CD4-positive, alpha-beta T cell (primary cell): ENCODE data around the gene IGLL1. TPM values are rescaled to one million over a fixed set of nuclear protein-coding genes. Genes with fewer than 3 reads are reported as not detected.
"Not testable (repeated sequence)": the region's sequence is repeated elsewhere in the genome, so short reads cannot be mapped to it uniquely, and the experiment has no call there.

ENCODE experiments used
- ATAC-seq: fragments of 200-7000 bp; cut with Tn5 transposase; one replicate; pipeline ENCODE4 v1.10.0; 2022; ENCODE audit warnings: mild to moderate bottlenecking; ENCODE audit not compliant: poor library complexity
- CTCF ChIA-PET: fragments of 350-600 bp; sonication (Branson Sonifier 250); formaldehyde crosslinking; loops from one replicate; lab custom pipeline; 2021; ENCODE audit warnings: antibody characterized with exemption, inconsistent platforms; lab: Charles Lee
- POLR2A ChIA-PET: fragments of 350-600 bp; sonication (Branson Sonifier 250); formaldehyde crosslinking; loops from one replicate; lab custom pipeline; 2021; ENCODE audit warnings: antibody characterized with exemption, inconsistent platforms; lab: Charles Lee
- DNase-seq, 14 experiments: peaks; one replicate each; pipeline ENCODE4 v3.0.0-alpha.2; 2013 to 2020; ENCODE audit warnings: mixed read lengths in 2 of 14
- H3K27ac ChIP-seq, 2 donors: one replicate each; pipeline versions ENCODE4 v1.5.1 to v1.7.0; 2013; ENCODE audit warnings: low read length in 2 of 2, low read depth in 1 of 2, mild to moderate bottlenecking in 1 of 2
- H3K27me3 ChIP-seq, 2 experiments: 1 replicate in 1 of 2; 2 replicates in 1 of 2; pipeline versions ENCODE4 v1.6.1 to v1.7.0; 2013; ENCODE audit warnings: low read length in 2 of 2, control low read depth in 1 of 2, mild to moderate bottlenecking in 1 of 2, moderate library complexity in 1 of 2; ENCODE audit not compliant: insufficient read depth in 2 of 2, control insufficient read depth in 1 of 2
- H3K36me3 ChIP-seq: one replicate; pipeline ENCODE4 v1.6.1; 2013; ENCODE audit warnings: low read length, control low read depth; ENCODE audit not compliant: insufficient read depth
- H3K4me1 ChIP-seq: one replicate; pipeline ENCODE4 v1.6.1; 2013; ENCODE audit warnings: low read length, control low read depth; ENCODE audit not compliant: insufficient read depth
- H3K4me3 ChIP-seq: one replicate; pipeline ENCODE4 v1.5.1; 2013; ENCODE audit warnings: mild to moderate bottlenecking, low read length, moderate library complexity
- H3K9me3 ChIP-seq, 2 experiments: 1 replicate in 1 of 2; 2 replicates in 1 of 2; pipeline versions ENCODE4 v1.6.1 to v1.7.0; 2013; ENCODE audit warnings: low read length in 2 of 2, mild to moderate bottlenecking in 2 of 2, control low read depth in 1 of 2, moderate library complexity in 1 of 2; ENCODE audit not compliant: control insufficient read depth in 1 of 2, insufficient read depth in 1 of 2
- H3K27ac Mint-ChIP-seq: one replicate; pipeline ENCODE4 v1.8.0; 2020; ENCODE audit warnings: mixed read lengths
- H3K27me3 Mint-ChIP-seq: one replicate; pipeline ENCODE4 v1.8.0; 2021; ENCODE audit warnings: mixed read lengths
- H3K36me3 Mint-ChIP-seq: one replicate; pipeline ENCODE4 v1.8.0; 2021; ENCODE audit warnings: low read depth, mixed read lengths
- H3K4me1 Mint-ChIP-seq: one replicate; pipeline ENCODE4 v1.8.0; 2021; ENCODE audit warnings: low read depth, mixed read lengths
- H3K4me3 Mint-ChIP-seq: one replicate; pipeline ENCODE4 v1.8.0; 2020; ENCODE audit warnings: mild to moderate bottlenecking, mixed read lengths
- H3K9me3 Mint-ChIP-seq: one replicate; pipeline ENCODE4 v1.8.0; 2020; ENCODE audit warnings: mixed read lengths
- intact Hi-C, 2 experiments: fragments of 100-400 bp; cut with DNase I in 1 of 2; cut with micrococcal nuclease in 1 of 2; formaldehyde crosslinking; loops; one replicate each; pipeline versions ENCODE4 v1.15.1 to v1.9.0; 2023 to 2025; cut with DNase I, micrococcal nuclease
- total RNA-seq, 174 experiments: library from RNA in 2 of 174; stranded (reverse) in 2 of 174; gene quantifications; one replicate each; pipeline ENCODE4 v1.2.3 and lab custom pipeline; 2021 to 2026
- TF ChIP-seq, protein P1 (sequence below): fragments of 200-600 bp; IDR thresholded peaks from one replicate; pipeline ENCODE4 v1.8.0; 2022; ENCODE audit warnings: antibody characterized with exemption, mild to moderate bottlenecking

IGLL1 gene
- total RNA-seq, 2 experiments from 2014 or later = not detected

DNA sequence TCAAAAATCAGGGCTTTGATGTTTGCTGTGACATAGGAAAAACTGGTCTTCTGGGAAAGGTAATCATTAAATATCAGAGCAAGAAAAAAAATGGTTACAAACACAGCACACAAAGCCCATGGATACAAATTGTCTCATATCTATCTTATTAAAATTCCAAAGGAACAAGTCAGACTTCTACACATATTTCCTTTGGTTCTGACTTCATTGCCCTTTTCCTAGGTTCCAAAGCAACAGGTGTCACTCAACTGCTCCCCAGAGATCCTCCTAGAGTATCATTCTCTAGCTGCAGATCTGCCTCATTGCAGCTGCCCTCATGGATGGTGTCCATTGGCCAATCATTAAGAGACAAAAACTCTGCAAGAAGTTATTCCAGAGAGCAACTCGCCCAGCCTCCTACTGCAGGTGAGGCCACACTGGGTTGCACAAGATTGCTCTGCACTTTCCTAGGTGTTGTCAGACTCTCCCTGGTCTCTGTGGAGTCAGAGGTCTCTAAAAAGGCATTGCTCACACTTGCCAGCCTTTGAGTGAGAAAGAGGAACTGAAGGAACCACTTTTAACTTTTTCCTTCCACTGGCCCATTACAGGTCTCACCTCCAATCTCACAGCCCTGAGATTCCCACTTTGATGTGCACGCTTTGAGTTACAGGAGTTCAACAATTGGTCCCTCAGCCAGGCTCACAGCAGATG, 46.3 kb upstream of the IGLL1 start:
- no peak for DNase-seq
- H3K4me1 ChIP-seq = no peaks in the 10 kb centered on the region
- intact Hi-C loops = loop anchor here in 1 of 2 experiments (5.0 kb wide), 1 partner anchor 221 kb away; no protein-coding TSS in a partner anchor
- H3K9me3 ChIP-seq = no peaks in the 10 kb centered on the region
- no peak for ATAC-seq
- no peak overlapping the region for H3K4me3 ChIP-seq
- TF ChIP-seq, protein P1, sequence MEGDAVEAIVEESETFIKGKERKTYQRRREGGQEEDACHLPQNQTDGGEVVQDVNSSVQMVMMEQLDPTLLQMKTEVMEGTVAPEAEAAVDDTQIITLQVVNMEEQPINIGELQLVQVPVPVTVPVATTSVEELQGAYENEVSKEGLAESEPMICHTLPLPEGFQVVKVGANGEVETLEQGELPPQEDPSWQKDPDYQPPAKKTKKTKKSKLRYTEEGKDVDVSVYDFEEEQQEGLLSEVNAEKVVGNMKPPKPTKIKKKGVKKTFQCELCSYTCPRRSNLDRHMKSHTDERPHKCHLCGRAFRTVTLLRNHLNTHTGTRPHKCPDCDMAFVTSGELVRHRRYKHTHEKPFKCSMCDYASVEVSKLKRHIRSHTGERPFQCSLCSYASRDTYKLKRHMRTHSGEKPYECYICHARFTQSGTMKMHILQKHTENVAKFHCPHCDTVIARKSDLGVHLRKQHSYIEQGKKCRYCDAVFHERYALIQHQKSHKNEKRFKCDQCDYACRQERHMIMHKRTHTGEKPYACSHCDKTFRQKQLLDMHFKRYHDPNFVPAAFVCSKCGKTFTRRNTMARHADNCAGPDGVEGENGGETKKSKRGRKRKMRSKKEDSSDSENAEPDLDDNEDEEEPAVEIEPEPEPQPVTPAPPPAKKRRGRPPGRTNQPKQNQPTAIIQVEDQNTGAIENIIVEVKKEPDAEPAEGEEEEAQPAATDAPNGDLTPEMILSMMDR = no peak
- Mint-ChIP-seq H3K36me3 (no peaks in the 10 kb centered on the region), H3K9me3 (no peaks in the 10 kb centered on the region), H3K27me3 (no peaks in the 10 kb centered on the region), H3K4me1 (no peaks in the 10 kb centered on the region), H3K27ac (no peak overlapping the region), H3K4me3 (no peak overlapping the region)
- no peak overlapping the region for H3K27ac ChIP-seq
- H3K36me3 ChIP-seq = no peaks in the 10 kb centered on the region
- ChIA-PET POLR2A (no interaction called here), CTCF (no interaction called here)
- no peaks in the 10 kb centered on the region for H3K27me3 ChIP-seq

DNA sequence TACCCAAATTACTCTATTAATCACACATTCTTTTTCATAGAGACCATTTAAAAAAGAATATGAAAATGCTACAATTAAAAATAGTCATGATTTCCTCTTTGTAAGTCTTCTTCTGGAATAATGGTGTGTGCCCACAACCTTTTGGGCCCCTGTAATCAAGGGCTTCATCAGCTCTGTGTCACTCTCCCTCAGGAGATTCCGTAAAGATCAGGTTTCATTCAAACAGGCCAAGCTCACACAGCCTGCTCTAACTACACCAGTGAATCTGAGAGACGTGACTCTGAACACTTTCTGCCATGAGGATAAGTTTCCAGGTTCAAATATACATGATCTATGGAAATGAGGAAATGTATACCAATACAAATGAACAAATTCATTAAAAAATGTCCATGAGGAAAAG, 42.5 kb upstream of the IGLL1 start:
- Mint-ChIP-seq H3K27ac (no peak overlapping the region), H3K36me3 (peaks cover under 1% of the 10 kb centered on the region), H3K9me3 (no peaks in the 10 kb centered on the region), H3K4me1 (no peaks in the 10 kb centered on the region), H3K27me3 (no peaks in the 10 kb centered on the region), H3K4me3 (no peak overlapping the region)
- no peaks in the 10 kb centered on the region for H3K9me3 ChIP-seq
- no peak overlapping the region for H3K4me3 ChIP-seq
- TF ChIP-seq, protein P1 = no peak
- H3K4me1 ChIP-seq = no peaks in the 10 kb centered on the region
- intact Hi-C loops = no loop called here
- H3K27ac ChIP-seq = no peak overlapping the region
- DNase-seq (no peak), ATAC-seq (no peak)
- H3K27me3 ChIP-seq = no peaks in the 10 kb centered on the region
- CTCF ChIA-PET = interaction anchor here (1.4 kb wide), 1 partner anchor 227 kb away, joined by 3 read pairs; no protein-coding TSS in a partner anchor
- POLR2A ChIA-PET = no interaction called here
- no peaks in the 10 kb centered on the region for H3K36me3 ChIP-seq

DNA sequence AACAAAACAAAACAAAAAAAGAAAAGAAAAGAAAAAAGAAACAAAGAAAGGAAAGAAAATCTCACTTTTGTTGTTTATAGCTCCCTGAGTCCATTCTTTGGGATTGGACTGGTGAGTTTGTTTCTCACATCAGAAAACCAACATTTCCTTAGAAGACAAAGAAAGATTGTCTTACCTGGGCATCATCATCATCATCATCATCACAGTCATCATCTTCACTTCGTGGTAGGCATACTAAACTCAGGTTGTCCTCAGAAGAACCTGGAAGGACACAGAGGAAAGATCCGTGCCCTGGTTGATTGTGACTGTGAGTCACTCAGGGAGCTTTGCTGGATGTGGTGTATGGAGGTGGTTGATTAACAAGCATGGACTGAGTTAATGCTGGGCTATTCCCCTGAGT, 41.8 kb upstream of the IGLL1 start:
- H3K4me3 Mint-ChIP-seq, H3K27ac ChIP-seq, H3K27me3 Mint-ChIP-seq, H3K4me1 Mint-ChIP-seq, H3K9me3 ChIP-seq, H3K9me3 Mint-ChIP-seq, H3K4me1 ChIP-seq, H3K36me3 ChIP-seq, intact Hi-C loops, H3K36me3 Mint-ChIP-seq, H3K27ac Mint-ChIP-seq, H3K27me3 ChIP-seq, CTCF ChIA-PET, DNase-seq, POLR2A ChIA-PET, ATAC-seq, H3K4me3 ChIP-seq: not testable (repeated sequence)
